ENCODE data around the gene MGP.

DNA sequence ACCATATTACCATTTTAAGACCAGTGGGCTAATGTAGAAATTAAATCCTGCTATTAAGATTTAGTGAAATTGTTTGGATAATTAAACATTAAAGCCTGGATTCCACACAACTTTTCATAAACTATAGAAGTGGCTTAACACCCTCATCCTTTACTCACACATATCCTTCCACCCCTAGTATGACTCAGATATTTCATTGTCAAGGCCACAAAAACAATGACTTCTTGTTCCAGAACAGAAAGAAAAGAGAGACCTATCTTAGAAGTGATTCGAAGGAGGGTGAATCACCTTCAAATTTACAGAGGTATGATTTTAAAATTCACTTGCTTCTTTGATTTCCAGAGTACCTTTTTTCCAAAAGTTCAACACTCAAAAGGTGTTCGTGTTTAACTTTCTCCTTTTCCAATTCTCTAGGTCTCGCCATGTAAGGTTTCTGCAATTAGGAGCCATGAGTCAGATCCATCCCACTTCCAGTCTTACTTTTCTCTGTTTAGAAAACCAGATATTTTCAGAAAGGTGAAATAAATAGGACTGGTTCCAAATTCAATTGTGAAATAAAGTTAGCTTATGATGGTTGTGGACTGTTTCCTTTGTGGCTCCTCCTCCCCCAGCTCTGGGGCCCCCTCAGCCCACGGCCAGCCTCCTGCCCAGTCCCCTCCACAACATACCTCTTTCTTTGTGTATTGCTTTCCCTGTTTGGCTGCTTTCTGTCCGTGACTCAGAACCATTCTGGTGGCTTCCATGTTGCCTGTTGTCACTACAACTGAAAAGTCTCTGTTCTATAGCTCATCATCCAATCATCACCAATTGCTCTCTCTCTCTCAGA, 24.6 kb upstream of the MGP start:
- TF ChIP-seq CTCF (IDR thresholded peaks at IDR 0.05) (no peak), POLR2A (IDR thresholded peaks at IDR 0.05) (no peak)
